ENCODE data around the gene PARD3B.

PARD3B gene

GRCh38 chr2:205292665-205293295 lies 747.5 kb downstream of the PARD3B start:
- no peaks in the 10 kb centered on the region for H3K27me3 ChIP-seq (ENCODE audit: insufficient read depth, poor library complexity, severe bottlenecking)
- no peak for DNase-seq (ENCODE audit: low read depth in 1 of 2, low spot score in 1 of 2)

GRCh38 chr2:205293559-205293958 lies 748.3 kb downstream of the PARD3B start:
- TF ChIP-seq POLR2AphosphoS5 (IDR thresholded peaks at IDR 0.05; ENCODE audit: low read depth) (no peak), REST (IDR thresholded peaks at IDR 0.05; ENCODE audit: insufficient replicate concordance, low read depth) (no peak), GABPA (IDR thresholded peaks at IDR 0.05; ENCODE audit: low read depth) (no peak), SPI1 (IDR thresholded peaks at IDR 0.05; ENCODE audit: borderline replicate concordance, low read depth) (peak; percentile 90)
- Histone ChIP-seq H3K4me3 (replicated peaks; ENCODE audit: insufficient read depth, low read length) (no peak overlapping the region), H3K27me3 (ENCODE audit: insufficient read depth, poor library complexity, severe bottlenecking) (no peaks in the 10 kb centered on the region), H3K27ac (replicated peaks) (no peak overlapping the region)
- peak; percentile 8 to 55 for DNase-seq (ENCODE audit: low read depth in 1 of 2, low spot score in 1 of 2)

More at GRCh38 chr2:205292665-205293295, 747.5 kb downstream of the PARD3B start:
- Histone ChIP-seq H3K4me3 (replicated peaks; ENCODE audit: insufficient read depth, low read length) (no peak overlapping the region), H3K27ac (replicated peaks) (no peak overlapping the region)
- TF ChIP-seq GABPA (IDR thresholded peaks at IDR 0.05; ENCODE audit: low read depth) (no peak), REST (IDR thresholded peaks at IDR 0.05; ENCODE audit: insufficient replicate concordance, low read depth) (no peak), POLR2AphosphoS5 (IDR thresholded peaks at IDR 0.05; ENCODE audit: low read depth) (no peak), SPI1 (IDR thresholded peaks at IDR 0.05; ENCODE audit: borderline replicate concordance, low read depth) (no peak), CTCF (IDR thresholded peaks at IDR 0.05; ENCODE audit: insufficient read depth, low read length) (no peak)

- H3K4me3 ChIP-seq (replicated peaks; ENCODE audit: insufficient read depth, low read length) = no peak overlapping the region
- no peak for DNase-seq (ENCODE audit: low read depth in 1 of 2, low spot score in 1 of 2)
- TF ChIP-seq GABPA (IDR thresholded peaks at IDR 0.05; ENCODE audit: low read depth) = no peak
- no peak for TF ChIP-seq REST (IDR thresholded peaks at IDR 0.05; ENCODE audit: insufficient replicate concordance, low read depth)
- no peak for TF ChIP-seq POLR2AphosphoS5 (IDR thresholded peaks at IDR 0.05; ENCODE audit: low read depth)
- TF ChIP-seq CTCF (IDR thresholded peaks at IDR 0.05; ENCODE audit: insufficient read depth, low read length) = no peak
- no peak overlapping the region for H3K27ac ChIP-seq (replicated peaks)
- H3K27me3 ChIP-seq (ENCODE audit: insufficient read depth, poor library complexity, severe bottlenecking) = no peaks in the 10 kb centered on the region
Measured at GRCh38 chr2:205296959-205297358, 751.7 kb downstream of the PARD3B start.
